ENCODE results near the gene SPOCK3.

DNA sequence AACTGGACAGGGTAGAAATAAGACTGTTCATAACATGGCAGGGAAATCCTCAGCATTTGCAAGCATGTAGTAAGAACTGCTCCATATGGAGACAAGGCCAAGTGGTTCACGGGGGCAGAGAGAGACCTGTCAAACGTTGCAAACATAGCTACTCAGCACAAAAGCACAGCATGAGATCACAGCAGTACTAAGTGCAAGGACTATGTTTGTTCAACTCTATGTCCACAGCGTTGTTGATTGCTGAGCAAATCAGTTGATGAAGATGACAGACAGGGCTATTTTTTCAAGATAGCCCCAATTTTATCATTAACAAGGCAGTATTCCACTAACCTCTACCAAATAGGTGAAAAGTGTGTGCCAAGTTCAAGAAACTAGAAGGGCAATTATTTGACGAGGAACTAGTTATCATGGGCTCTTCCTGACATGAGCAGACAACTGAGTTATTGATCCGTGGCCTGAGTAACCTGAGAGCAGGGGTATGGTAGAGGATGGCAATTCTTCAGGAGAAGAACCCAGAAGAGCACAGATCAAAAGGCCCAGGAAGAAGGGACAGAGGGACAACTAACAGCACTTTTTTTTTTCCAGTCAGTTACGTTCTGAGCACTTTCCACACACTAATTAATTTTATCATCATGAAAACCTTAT lies 57.4 kb downstream of the SPOCK3 start:
- TF ChIP-seq, protein P1, sequence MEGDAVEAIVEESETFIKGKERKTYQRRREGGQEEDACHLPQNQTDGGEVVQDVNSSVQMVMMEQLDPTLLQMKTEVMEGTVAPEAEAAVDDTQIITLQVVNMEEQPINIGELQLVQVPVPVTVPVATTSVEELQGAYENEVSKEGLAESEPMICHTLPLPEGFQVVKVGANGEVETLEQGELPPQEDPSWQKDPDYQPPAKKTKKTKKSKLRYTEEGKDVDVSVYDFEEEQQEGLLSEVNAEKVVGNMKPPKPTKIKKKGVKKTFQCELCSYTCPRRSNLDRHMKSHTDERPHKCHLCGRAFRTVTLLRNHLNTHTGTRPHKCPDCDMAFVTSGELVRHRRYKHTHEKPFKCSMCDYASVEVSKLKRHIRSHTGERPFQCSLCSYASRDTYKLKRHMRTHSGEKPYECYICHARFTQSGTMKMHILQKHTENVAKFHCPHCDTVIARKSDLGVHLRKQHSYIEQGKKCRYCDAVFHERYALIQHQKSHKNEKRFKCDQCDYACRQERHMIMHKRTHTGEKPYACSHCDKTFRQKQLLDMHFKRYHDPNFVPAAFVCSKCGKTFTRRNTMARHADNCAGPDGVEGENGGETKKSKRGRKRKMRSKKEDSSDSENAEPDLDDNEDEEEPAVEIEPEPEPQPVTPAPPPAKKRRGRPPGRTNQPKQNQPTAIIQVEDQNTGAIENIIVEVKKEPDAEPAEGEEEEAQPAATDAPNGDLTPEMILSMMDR (conservative IDR thresholded peaks at IDR 0.05 in 1 of 2, IDR thresholded peaks at IDR 0.05 in 1 of 2; ENCODE audit: extremely low read depth in 1 of 2, insufficient read depth in 1 of 2, low read depth in 1 of 2, low read length in 2 of 2): no peak
- TF ChIP-seq EZH2 (IDR thresholded peaks at IDR 0.05; ENCODE audit: borderline replicate concordance, low read length): no peak

All from mammary epithelial cell (primary cell).